T-helper 9 cell (primary cell): ENCODE data around the gene GNG7.
"Not testable (repeated sequence)": the region's sequence is repeated elsewhere in the genome, so short reads cannot be mapped to it uniquely, and the experiment has no call there.

ENCODE experiments used
- DNase-seq: peaks from one replicate; pipeline ENCODE4 v3.0.0-alpha.2; 2020

GNG7 gene

GRCh38 chr19:2617393-2618165, 84.9 kb downstream of the GNG7 start:
- DNase-seq, result no peak

- DNase-seq, result no peak
Observed at GRCh38 chr19:2616741-2617392, 85.6 kb downstream of the GNG7 start.

- no peak for DNase-seq
Observed at GRCh38 chr19:2615782-2616181, 86.7 kb downstream of the GNG7 start.

DNA sequence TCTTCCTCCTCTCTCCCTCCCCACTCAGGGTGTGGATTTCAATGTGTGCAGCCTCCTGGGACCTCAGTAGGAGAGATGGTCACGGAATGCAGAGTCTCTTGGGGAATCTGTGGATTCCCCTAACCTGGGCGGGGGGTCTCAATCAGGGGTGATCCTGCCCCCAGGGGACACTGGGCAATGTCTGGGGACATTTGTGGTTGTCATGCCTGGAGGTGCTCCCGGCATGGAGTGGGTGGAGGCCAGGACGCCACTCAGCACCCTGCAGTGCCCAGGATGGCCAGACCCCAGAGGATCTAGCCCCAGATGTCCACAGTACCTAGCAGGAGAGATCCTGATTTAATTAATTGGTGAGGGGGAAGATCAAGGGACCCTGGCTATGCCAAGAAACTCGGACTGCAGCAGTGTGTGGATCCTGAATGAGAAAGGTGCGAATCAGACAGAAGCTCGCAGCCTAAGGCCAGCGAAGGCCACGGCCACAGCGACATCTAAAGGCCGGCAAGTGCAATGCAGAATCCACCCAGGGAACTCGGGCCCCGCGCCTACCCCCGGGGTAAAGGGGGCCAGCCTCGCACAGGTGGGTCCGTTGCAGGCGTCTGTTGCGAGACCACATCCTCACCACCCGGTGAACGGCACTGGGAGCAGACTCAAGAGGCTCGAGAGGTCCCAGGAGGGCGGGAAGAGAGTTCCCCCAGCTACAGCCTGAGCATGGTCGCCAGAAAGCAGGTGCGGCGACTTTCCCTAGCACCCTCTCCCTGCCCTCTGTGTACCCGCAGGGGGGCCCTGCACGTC, 88.8 kb downstream of the GNG7 start:
- DNase-seq, result peak; percentile 49

DNA sequence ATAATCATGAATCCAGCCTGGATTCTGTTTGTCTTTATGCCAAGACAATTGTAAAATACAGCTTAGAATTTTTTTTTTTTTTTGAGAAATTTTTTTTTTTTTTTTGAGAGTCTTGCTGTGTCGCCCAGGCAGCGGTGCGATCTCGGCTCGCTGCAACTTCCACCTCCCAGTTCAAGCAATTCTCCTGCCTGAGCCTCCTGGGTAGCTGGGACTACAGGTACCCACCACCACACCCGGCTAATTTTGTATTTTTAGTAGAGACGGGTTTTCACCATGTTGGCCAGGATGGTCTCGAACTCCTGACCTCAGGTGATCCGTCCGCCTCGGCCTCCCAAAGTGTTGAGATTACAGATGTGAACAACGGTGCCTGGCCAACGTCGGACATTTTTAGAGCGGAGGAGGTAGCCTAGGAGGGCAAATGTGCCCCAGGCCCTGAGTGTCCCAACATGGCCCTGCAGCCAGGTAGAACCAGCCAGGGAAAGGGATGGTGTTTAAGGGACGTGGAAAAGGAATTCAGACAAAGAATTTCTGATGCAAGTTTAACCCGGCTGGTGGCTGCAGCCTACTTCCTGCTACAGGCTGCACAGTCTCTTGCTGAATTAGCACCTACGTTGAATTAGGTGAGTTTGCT, 89.8 kb downstream of the GNG7 start:
- no peak for DNase-seq

- no peak for DNase-seq
Observed at GRCh38 chr19:2611483-2612464, 90.7 kb downstream of the GNG7 start.

GRCh38 chr19:2610637-2611482, 91.6 kb downstream of the GNG7 start:
- DNase-seq, result peak; percentile 96

GRCh38 chr19:2609389-2610116, 92.9 kb downstream of the GNG7 start:
- no peak for DNase-seq

- DNase-seq, result not testable (repeated sequence)
Observed at GRCh38 chr19:2609034-2609388, 93.5 kb downstream of the GNG7 start.

DNA sequence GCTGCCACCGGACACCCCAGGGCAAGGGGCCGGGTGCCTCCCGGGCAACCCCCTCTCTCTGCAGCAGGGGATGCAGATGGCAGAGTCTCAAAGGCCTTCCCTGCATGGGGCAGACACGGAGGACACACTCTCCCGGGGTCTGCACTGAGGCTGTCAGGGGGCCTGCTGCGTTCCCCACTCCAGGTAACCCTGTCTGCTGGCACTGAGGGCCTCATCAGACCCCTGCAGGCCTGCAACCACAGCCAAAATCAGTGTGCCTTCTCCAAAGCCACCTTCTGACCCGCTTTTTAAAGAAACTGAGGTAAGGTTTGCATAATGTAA, 93.9 kb downstream of the GNG7 start:
- DNase-seq, result no peak

- DNase-seq, result peak; percentile 71
Observed at GRCh38 chr19:2607712-2608601, 94.5 kb downstream of the GNG7 start.

DNA sequence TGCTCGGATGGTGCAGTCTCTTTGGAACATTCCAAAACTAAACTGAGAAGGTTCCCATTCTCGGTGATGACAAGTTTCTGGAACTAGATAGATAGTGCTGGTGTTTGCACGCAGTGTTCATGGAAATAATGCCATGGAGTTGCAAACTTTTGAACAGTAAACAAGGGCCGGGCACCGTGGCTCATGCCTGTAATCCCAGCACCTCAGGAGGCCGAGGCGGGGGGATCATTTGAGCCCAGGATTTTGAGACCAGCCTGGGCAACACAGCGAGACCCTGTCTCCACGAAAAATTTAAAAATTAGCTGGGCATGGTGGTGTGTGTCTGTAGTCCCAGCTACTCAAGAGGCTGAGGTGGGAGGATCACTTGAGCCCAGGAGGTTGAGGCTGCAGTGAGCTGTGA, 95.7 kb downstream of the GNG7 start:
- not testable (repeated sequence) for DNase-seq

- DNase-seq, result not testable (repeated sequence)
Observed at GRCh38 chr19:2605889-2606288, 96.6 kb downstream of the GNG7 start.

GRCh38 chr19:2604747-2605329, 97.7 kb downstream of the GNG7 start:
- DNase-seq, result no peak

DNA sequence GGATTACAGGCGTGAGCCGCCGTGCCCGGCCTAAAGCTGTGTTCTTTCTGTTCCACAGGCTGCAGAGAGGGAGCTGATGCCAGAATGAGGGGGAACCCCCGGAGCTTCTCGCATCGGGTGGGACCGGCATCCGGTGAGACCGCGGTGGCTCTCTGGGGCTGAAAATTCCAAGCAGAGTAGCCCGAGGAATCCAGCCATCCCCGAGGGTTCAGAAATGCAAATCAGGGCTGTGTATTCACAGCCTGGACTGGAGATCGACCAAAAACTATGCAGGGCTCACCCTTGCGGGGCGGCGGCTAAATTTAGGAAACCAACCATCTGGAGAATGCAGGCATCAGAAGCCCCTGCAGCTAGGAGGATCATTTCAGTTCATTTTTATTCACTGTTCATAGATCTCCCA, 99.2 kb downstream of the GNG7 start:
- no peak for DNase-seq

GRCh38 chr19:2602391-2603181, 99.9 kb downstream of the GNG7 start:
- DNase-seq, result no peak

- no peak for DNase-seq
Observed at GRCh38 chr19:2600914-2601870, 101.3 kb downstream of the GNG7 start.
